Skeletal muscle tissue (tissue), 4 donors: ENCODE data around the gene IRF5. TPM values are rescaled to one million over a fixed set of nuclear protein-coding genes. Genes with fewer than 3 reads are reported as not detected.

Source experiments
- H3K27ac ChIP-seq: one replicate; pipeline ENCODE4 v1.7.0; 2013; ENCODE audit warnings: mild to moderate bottlenecking, low read depth, low read length, inconsistent platforms
- H3K27me3 ChIP-seq, 3 donors: one replicate each; pipeline ENCODE4 v1.7.0; 2013; ENCODE audit warnings: low read length in 3 of 3; ENCODE audit not compliant: control insufficient read depth in 3 of 3, insufficient read depth in 3 of 3
- H3K36me3 ChIP-seq, 3 donors: one replicate each; pipeline ENCODE4 v1.7.0; 2013; ENCODE audit warnings: low read length in 3 of 3; ENCODE audit not compliant: control insufficient read depth in 3 of 3, insufficient read depth in 3 of 3
- H3K4me1 ChIP-seq, 3 donors: one replicate each; pipeline ENCODE4 v1.7.0; 2013; ENCODE audit warnings: low read length in 3 of 3, mild to moderate bottlenecking in 3 of 3; ENCODE audit not compliant: control insufficient read depth in 3 of 3, insufficient read depth in 3 of 3
- H3K4me3 ChIP-seq, 3 donors: one replicate each; pipeline ENCODE4 v1.7.0; 2013; ENCODE audit warnings: low read length in 3 of 3
- H3K9ac ChIP-seq, 3 donors: one replicate each; pipeline ENCODE4 v1.7.0; 2013; ENCODE audit warnings: low read length in 3 of 3, mild to moderate bottlenecking in 3 of 3, moderate library complexity in 2 of 3, low read depth in 1 of 3
- H3K9me3 ChIP-seq, 3 donors: one replicate each; pipeline ENCODE4 v1.7.0; 2013; ENCODE audit warnings: low read length in 3 of 3; ENCODE audit not compliant: control insufficient read depth in 3 of 3
- total RNA-seq: library from RNA; depleted of rRNA; stranded (reverse); fragments of >200 nt; gene quantifications from one replicate; pipeline ENCODE4 v1.2.3, GENCODE V29; 2014
- donor health status: Osteomylitis.

IRF5 gene
- total RNA-seq, 1 donor from 2014 or later, result 2.6 TPM

GRCh38 chr7:128961030-128961659 lies 23.4 kb downstream of the IRF5 start:
- H3K4me1 ChIP-seq, result no peaks in the 10 kb centered on the region
- H3K27me3 ChIP-seq, result no peaks in the 10 kb centered on the region
- no peak overlapping the region for H3K4me3 ChIP-seq
- peaks cover 28 to 41% (median 34%) of the 10 kb centered on the region in 3 donors for H3K36me3 ChIP-seq
- H3K9me3 ChIP-seq, result no peaks in the 10 kb centered on the region
- H3K9ac ChIP-seq, result no peak overlapping the region
- no peak overlapping the region for H3K27ac ChIP-seq

GRCh38 chr7:128962899-128963298 lies 25.2 kb downstream of the IRF5 start:
- Histone ChIP-seq H3K4me1 (no peaks in the 10 kb centered on the region), H3K27me3 (no peaks in the 10 kb centered on the region), H3K27ac (no peak overlapping the region), H3K9me3 (no peaks in the 10 kb centered on the region), H3K9ac (no peak overlapping the region), H3K4me3 (no peak overlapping the region), H3K36me3 (peaks cover 32 to 44% (median 35%) of the 10 kb centered on the region in 3 donors)

- no peak overlapping the region for H3K4me3 ChIP-seq
- H3K4me1 ChIP-seq, result no peaks in the 10 kb centered on the region
- no peak overlapping the region for H3K27ac ChIP-seq
- H3K36me3 ChIP-seq, result peaks cover 31 to 44% (median 36%) of the 10 kb centered on the region in 3 donors
- H3K9ac ChIP-seq, result no peak overlapping the region
- H3K9me3 ChIP-seq, result no peaks in the 10 kb centered on the region
- no peaks in the 10 kb centered on the region for H3K27me3 ChIP-seq
Measured at GRCh38 chr7:128963327-128963757, 25.6 kb downstream of the IRF5 start.

- Histone ChIP-seq H3K4me1 (no peaks in the 10 kb centered on the region), H3K9me3 (no peaks in the 10 kb centered on the region), H3K27me3 (no peaks in the 10 kb centered on the region), H3K9ac (no peak overlapping the region), H3K27ac (no peak overlapping the region), H3K36me3 (peaks cover 38 to 67% (median 61%) of the 10 kb centered on the region in 3 donors), H3K4me3 (no peak overlapping the region)
Measured at GRCh38 chr7:128968624-128969023, 30.9 kb downstream of the IRF5 start.

GRCh38 chr7:128974241-128974934 lies 36.7 kb downstream of the IRF5 start:
- no peaks in the 10 kb centered on the region for H3K27me3 ChIP-seq
- no peaks in the 10 kb centered on the region for H3K9me3 ChIP-seq
- H3K4me3 ChIP-seq, result no peak overlapping the region
- H3K27ac ChIP-seq, result no peak overlapping the region
- H3K9ac ChIP-seq, result no peak overlapping the region
- H3K4me1 ChIP-seq, result no peaks in the 10 kb centered on the region
- peaks cover 34 to 68% (median 59%) of the 10 kb centered on the region in 3 donors for H3K36me3 ChIP-seq

GRCh38 chr7:128982105-128982504 lies 44.4 kb downstream of the IRF5 start:
- H3K27ac ChIP-seq, result no peak overlapping the region
- H3K9me3 ChIP-seq, result no peaks in the 10 kb centered on the region
- no peak overlapping the region for H3K9ac ChIP-seq
- H3K27me3 ChIP-seq, result no peaks in the 10 kb centered on the region
- H3K4me1 ChIP-seq, result no peaks in the 10 kb centered on the region
- peaks cover 17 to 57% (median 34%) of the 10 kb centered on the region in 3 donors for H3K36me3 ChIP-seq
- H3K4me3 ChIP-seq, result no peak overlapping the region

GRCh38 chr7:128985660-128986059 lies 47.9 kb downstream of the IRF5 start:
- Histone ChIP-seq H3K4me3 (no peak overlapping the region), H3K36me3 (peaks cover 7 to 47% (median 29%) of the 10 kb centered on the region in 3 donors), H3K27me3 (no peaks in the 10 kb centered on the region), H3K9me3 (no peaks in the 10 kb centered on the region), H3K27ac (no peak overlapping the region), H3K9ac (no peak overlapping the region), H3K4me1 (no peaks in the 10 kb centered on the region)

GRCh38 chr7:128986609-128987008 lies 48.9 kb downstream of the IRF5 start:
- peaks cover 7 to 44% (median 35%) of the 10 kb centered on the region in 3 donors for H3K36me3 ChIP-seq

GRCh38 chr7:128988372-128988771 lies 50.6 kb downstream of the IRF5 start:
- peaks cover 9 to 36% (median 34%) of the 10 kb centered on the region in 3 donors for H3K36me3 ChIP-seq
- no peaks in the 10 kb centered on the region for H3K27me3 ChIP-seq

More at GRCh38 chr7:128986609-128987008, 48.9 kb downstream of the IRF5 start:
- H3K4me3 ChIP-seq, result no peak overlapping the region
- H3K4me1 ChIP-seq, result no peaks in the 10 kb centered on the region
- H3K27me3 ChIP-seq, result no peaks in the 10 kb centered on the region
- H3K27ac ChIP-seq, result no peak overlapping the region
- H3K9ac ChIP-seq, result no peak overlapping the region
- H3K9me3 ChIP-seq, result no peaks in the 10 kb centered on the region

GRCh38 chr7:128989961-128990360 lies 52.2 kb downstream of the IRF5 start:
- H3K36me3 ChIP-seq, result peaks cover 13 to 40% (median 34%) of the 10 kb centered on the region in 3 donors

More at GRCh38 chr7:128988372-128988771, 50.6 kb downstream of the IRF5 start:
- Histone ChIP-seq H3K27ac (no peak overlapping the region), H3K4me3 (no peak overlapping the region), H3K9me3 (no peaks in the 10 kb centered on the region), H3K9ac (no peak overlapping the region), H3K4me1 (no peaks in the 10 kb centered on the region)

More at GRCh38 chr7:128989961-128990360, 52.2 kb downstream of the IRF5 start:
- no peaks in the 10 kb centered on the region for H3K9me3 ChIP-seq
- H3K27ac ChIP-seq, result no peak overlapping the region
- H3K4me1 ChIP-seq, result no peaks in the 10 kb centered on the region
- no peak overlapping the region for H3K9ac ChIP-seq
- no peaks in the 10 kb centered on the region for H3K27me3 ChIP-seq
- H3K4me3 ChIP-seq, result no peak overlapping the region
